ENCODE data around the gene DAP. TPM values are rescaled to one million over a fixed set of nuclear protein-coding genes. Genes with fewer than 3 reads are reported as not detected.

DAP gene
- total RNA-seq, 1 donor from 2014 or later, result 38.5 TPM

DNA sequence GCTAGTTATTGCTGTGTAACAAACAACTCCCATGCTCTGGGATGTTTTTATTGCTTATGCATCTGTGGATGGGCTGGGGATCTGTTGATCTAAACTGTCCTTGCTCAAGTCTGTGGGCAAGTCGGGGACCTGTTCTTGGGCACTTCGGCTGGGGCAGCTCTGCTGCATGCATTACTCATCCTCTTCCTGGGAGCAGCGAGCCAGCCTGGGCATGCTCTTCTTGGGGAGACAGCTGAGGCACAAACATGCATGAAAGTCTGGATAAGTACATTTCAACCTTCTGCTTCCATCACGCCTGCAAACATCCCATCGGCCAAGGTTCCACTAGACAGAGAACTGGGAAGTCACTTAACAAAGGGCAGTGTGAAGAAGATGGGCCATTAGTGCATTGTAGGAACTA, 130.9 kb downstream of the DAP start:
- TF ChIP-seq, protein P1, sequence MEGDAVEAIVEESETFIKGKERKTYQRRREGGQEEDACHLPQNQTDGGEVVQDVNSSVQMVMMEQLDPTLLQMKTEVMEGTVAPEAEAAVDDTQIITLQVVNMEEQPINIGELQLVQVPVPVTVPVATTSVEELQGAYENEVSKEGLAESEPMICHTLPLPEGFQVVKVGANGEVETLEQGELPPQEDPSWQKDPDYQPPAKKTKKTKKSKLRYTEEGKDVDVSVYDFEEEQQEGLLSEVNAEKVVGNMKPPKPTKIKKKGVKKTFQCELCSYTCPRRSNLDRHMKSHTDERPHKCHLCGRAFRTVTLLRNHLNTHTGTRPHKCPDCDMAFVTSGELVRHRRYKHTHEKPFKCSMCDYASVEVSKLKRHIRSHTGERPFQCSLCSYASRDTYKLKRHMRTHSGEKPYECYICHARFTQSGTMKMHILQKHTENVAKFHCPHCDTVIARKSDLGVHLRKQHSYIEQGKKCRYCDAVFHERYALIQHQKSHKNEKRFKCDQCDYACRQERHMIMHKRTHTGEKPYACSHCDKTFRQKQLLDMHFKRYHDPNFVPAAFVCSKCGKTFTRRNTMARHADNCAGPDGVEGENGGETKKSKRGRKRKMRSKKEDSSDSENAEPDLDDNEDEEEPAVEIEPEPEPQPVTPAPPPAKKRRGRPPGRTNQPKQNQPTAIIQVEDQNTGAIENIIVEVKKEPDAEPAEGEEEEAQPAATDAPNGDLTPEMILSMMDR (IDR thresholded peaks at IDR 0.05; ENCODE audit: partially characterized antibody, unreplicated experiment), result no peak
- H3K27me3 Mint-ChIP-seq (ENCODE audit: unreplicated experiment), result peaks cover 12% of the 10 kb centered on the region
- no peak overlapping the region for H3K4me3 Mint-ChIP-seq (ENCODE audit: unreplicated experiment)
- DNase-seq, result no peak
- H3K9me3 Mint-ChIP-seq (ENCODE audit: unreplicated experiment), result peaks cover 11% of the 10 kb centered on the region
- H3K36me3 Mint-ChIP-seq (ENCODE audit: unreplicated experiment), result peaks cover 14% of the 10 kb centered on the region
- H3K27ac Mint-ChIP-seq (ENCODE audit: unreplicated experiment), result no peak overlapping the region
- H3K4me1 Mint-ChIP-seq (ENCODE audit: low read depth, unreplicated experiment), result peaks cover 23% of the 10 kb centered on the region

DNA sequence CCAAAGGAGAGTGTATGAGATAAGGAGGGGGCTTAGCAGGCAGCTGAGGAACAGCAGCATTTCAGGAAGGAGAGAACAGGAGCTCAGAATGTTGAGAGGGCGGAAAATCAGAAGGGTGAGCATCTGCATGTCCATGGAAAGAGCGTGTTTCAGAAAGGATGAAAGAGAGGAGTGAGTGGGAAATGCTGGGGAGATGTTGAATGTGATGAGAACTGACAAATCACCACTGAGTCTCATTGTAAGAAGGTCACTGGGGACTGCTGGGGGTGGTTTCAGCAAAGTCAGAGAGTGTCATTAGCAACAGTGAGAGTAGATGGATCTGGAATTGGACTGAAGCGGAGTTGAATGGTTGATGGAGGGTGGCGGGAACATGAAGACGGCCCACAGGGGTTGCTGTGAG, 131.4 kb downstream of the DAP start:
- Mint-ChIP-seq H3K4me3 (ENCODE audit: unreplicated experiment) (no peak overlapping the region), H3K27ac (ENCODE audit: unreplicated experiment) (peak overlapping the region; percentile 0), H3K9me3 (ENCODE audit: unreplicated experiment) (peaks cover 11% of the 10 kb centered on the region), H3K27me3 (ENCODE audit: unreplicated experiment) (peaks cover 12% of the 10 kb centered on the region), H3K36me3 (ENCODE audit: unreplicated experiment) (peaks cover 14% of the 10 kb centered on the region), H3K4me1 (ENCODE audit: low read depth, unreplicated experiment) (peaks cover 19% of the 10 kb centered on the region)
- DNase-seq, result no peak
- TF ChIP-seq, protein P1 (IDR thresholded peaks at IDR 0.05; ENCODE audit: partially characterized antibody, unreplicated experiment), result no peak

Other genes with a start within 250 kb of the DAP start
- 14.5 TPM for gene ANKRD33B, start 197.2 kb downstream of the DAP start, total RNA-seq (ENCODE audit: unreplicated experiment)